Measurements from ENCODE around the gene CACNA1S.
A peak's percentile ranks its signal among the peaks of the same experiment; 100 is the strongest.

CACNA1S gene

GRCh38 chr1:201114245-201115131 is 2.3 kb upstream of the CACNA1S start:
- peak; percentile 77 for DNase-seq

DNA sequence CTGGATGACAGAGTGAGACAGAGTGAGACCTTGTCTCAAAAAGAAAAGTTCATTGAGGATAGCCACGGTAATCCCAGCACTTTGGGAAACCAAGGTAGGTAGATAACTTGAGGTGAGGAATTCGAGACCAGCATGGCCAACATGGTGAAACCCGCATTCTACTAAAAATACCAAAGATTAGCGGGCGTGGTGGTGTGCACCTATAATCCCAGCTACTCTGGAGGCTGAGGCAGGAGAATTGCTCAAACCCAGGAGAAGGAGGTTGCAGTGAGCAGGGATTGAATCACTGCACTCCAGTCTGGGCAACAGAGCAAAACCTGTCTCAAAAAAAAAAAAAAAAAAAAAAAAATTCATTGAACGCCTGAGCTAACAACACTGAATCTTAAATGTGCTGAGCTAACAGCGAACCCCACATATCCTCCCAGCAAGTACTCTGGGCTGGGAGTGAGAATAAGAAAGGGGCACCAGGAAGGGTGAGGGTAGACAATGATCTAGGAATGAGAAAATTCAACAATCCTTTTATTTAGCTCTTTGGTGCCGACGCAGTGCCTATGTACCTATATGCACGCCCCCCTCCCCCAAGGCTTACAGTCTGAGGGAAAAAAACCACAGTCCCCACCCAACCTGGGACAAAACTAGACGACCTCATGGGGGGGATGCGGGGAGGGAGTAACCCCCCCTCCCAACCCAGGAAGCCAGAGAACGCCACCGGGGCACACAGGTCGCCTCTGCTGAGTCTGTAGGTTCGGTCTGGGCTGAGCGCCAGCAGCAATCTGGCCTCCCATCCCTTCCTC is 1.4 kb upstream of the CACNA1S start:
- no peak for DNase-seq

DNA sequence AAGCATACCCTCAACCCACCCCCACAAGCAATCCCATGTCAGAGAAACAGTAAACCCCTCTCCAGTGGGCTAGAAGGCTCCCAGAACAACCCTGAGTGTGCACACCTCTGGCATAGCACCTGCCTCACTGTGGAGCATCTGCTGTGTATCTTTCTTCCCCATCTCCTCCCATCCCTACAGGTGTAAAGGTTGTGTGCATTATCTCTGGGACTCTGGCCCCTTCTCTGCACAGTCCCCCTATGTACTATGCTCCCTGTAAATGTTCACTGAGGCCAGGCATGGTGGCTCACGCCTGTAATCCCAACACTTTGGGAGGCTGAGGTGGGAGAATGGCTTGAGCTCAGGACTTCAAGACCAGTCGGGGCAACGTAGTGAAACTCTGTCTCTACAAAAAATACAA is 700 bp upstream of the CACNA1S start:
- no peak for DNase-seq

GRCh38 chr1:201111672-201112071 is 554 bp downstream of the CACNA1S start:
- DNase-seq, result no peak

DNA sequence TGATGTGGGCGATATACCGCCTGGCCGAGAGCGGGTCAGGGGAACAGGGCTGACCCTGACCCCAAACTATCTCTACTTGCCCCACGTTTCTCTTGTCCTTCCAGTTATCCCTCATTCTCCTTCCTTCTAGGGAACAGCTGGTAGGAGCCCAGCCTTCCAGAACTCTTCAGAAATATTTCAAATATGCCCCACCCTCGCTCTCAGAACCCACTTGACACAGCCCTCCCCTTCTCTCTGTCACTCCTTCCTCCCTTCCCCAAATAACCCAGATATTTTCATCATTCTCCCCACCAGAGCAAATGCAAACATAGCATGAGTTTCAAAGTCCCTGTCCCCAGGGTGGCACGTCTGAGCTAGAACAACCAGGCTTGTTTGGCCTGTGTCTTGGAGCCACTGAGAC is 1.1 kb downstream of the CACNA1S start:
- DNase-seq, result no peak

- DNase-seq, result no peak
Observed at GRCh38 chr1:201110616-201111015, 1.6 kb downstream of the CACNA1S start.

GRCh38 chr1:201110138-201110537 is 2.1 kb downstream of the CACNA1S start:
- DNase-seq, result no peak

- DNase-seq, result no peak
Observed at GRCh38 chr1:201109651-201110050, 2.6 kb downstream of the CACNA1S start.

- no peak for DNase-seq
Observed at GRCh38 chr1:201108614-201109013, 3.6 kb downstream of the CACNA1S start.

- DNase-seq, result no peak
Observed at GRCh38 chr1:201105688-201106087, 6.5 kb downstream of the CACNA1S start.

DNA sequence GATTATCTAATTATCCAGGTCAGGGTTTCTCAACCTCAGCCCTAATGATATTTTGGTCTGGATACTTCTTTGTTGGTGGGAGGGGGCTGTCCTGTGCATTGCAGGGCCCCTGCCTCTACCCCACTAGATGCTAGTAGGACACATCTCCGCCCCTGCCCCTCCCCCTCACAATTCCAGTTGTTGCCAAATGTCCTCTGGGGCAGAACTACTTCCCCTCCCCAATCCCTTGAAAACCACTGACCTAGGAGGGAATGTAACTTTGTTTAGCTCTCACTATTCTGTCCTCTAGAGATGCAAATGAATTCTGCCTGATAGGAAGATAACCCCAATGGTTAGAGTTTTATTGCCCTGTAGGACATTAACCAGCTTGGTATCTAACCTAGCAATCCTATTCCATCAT is 8.1 kb downstream of the CACNA1S start:
- no peak for DNase-seq

- DNase-seq, result no peak
Observed at GRCh38 chr1:201103666-201104065, 8.6 kb downstream of the CACNA1S start.

DNA sequence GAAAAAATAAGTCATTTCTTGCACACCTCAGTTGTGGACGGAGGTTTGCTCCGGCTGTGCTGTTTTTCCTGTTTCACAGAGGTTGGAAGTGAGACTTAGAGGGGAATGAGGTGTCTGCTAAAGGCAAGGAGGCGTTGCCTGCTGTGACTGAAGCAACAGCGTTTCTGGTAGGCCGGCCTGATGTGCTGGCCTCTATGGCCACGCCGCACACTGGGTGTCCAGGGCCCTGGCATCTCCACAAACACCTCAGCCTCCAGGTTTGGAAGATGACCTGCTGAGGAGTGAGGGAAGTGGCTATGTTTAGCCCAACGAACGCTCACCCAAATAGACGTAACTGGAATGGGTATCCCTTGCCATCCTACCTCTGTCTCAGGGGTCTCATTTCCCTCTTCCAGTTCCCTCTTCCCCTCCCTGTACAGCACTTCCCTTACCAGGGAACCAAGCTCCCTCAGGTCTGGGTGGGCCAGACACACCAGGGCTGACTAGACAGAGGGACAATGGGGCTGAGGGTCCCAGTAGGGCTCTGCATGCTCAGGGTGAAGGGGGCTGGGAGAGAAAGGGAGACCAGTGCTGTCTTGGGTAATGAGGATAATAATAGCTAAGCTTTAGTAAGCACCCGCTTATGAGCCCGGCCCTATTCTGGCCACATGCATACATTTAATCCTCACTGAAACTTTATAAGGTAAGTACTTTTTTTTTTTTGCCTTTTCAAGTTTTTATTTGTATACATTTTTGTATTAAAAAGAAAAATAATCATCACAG is 11.9 kb downstream of the CACNA1S start:
- no peak for DNase-seq

GRCh38 chr1:201098992-201099677 is 13.1 kb downstream of the CACNA1S start:
- DNase-seq, result no peak

DNA sequence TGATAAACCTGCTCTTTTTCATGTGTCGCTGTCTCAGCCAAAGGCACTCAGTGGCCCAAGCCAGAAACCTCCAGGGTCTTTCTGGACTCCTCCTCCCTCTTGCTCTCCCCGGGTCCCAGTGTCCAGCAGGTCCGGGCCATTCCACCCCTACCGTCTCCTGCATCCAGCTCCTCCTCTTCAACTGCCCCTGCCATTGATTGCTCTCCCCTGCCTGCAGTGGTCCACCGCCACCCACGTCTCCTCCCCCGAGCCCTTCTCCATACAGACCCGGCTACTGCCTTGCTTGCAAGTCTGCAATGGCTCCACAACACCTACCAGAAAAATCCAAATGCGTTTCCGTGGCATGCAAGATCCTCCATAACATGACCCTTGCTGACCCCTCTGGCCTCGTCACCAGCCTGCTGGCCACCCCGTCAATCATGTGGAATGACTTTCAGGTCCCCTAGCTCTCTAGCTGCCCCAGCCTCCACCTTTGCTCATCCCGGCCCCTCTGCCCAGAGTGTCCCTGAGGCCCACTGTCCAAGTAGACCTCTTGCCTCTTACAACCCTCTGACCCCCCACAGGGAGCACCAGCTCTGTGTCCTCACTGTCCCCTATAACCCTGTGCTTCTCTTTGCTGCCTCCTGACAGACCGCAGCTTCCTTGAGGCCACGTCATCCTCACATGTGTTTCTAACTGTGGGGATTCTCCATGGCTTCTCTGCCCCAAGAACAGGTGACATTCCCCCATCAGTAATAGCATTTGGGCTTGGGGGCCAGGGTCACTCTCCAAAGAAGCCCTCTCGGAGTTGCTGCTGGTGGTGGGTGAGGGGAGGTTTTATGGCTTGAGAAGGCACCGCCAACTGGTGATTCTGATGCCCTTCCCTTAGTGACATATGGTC is 15.0 kb downstream of the CACNA1S start:
- no peak for DNase-seq

DNA sequence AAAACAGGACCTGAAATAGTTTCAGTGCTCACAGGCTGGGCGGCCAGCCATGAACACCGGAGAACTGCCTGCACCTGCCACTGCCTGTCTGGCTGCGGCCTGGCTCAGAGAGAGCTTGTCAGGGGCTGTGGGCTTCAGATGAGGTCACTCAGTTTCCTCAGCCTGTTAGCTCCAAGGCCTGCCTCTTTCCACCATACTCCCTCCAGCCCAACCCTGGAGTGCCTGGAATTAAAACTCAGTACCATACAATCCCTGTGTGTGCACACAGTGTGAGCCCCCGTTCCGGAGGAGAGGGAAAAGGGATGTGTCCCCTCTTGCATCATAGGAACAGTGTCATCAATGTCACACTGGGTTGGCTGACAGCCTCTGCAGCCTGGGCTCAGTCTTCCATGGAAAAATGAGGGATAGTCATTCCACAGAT is 16.2 kb downstream of the CACNA1S start:
- no peak for DNase-seq

DNA sequence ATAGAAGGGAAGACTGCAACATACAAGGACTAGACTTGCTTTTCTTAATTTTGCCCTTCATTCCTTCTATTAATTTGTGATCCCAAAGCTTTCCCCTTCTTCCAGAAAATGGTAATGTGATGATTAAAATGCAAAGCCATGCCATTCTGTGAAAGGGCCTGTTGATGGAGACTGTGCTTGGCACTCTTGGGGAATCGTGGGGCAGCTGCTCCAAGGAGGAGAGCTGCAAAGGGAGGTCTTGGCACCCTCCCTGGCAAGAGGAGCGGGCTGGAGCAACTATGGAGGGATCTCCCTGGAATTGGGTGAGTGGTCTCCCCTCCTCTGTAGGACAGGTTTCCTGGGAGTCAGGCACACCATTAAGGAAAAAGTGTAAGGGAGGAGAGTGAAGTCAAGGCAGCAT is 16.6 kb downstream of the CACNA1S start:
- no peak for DNase-seq

- no peak for DNase-seq
Observed at GRCh38 chr1:201094832-201095231, 17.4 kb downstream of the CACNA1S start.

DNA sequence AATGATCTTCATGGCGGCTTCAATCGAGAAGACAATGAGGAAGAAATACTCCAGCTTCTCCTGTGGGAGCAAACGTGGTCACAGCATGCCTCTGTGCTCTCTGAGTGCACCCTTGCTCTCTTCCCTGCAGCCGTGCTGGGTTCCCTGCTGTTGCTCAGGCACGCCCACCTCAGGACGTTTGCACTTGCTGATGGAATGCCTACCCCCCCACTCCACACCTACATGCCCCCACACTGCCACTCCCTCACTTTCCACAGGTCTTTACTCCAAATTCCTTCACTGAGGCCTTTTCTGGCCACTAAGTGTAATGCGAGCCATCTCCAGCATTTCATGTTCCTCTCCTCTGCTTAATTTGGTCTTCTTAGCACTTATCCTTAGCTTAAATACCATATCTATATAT is 18.3 kb downstream of the CACNA1S start:
- DNase-seq, result no peak

DNA sequence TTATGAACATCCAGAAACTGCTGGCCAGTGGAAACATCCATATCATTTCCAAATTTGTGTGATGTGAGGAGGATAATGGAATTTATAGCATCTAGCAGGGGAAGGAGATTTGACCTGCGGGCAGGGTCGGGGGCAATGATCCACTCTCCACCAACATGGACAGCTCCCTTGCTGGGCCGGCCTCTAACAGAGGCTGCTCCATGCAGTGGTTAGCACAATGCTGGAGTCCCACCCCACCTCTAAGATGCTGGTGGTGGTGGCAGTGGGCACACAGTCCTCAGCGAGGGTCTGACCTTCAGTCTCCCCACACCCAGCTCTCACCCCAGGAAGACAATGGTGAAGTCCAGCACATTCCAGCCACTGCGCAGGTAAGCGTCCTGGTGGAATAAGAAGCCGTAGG is 18.7 kb downstream of the CACNA1S start:
- no peak for DNase-seq

GRCh38 chr1:201092738-201093137 is 19.5 kb downstream of the CACNA1S start:
- no peak for DNase-seq

- no peak for DNase-seq
Observed at GRCh38 chr1:201091256-201091655, 21.0 kb downstream of the CACNA1S start.
